Omental fat pad (tissue), 4 donors: Measurements from ENCODE around the gene CMIP. TPM values are rescaled to one million over a fixed set of nuclear protein-coding genes. Genes with fewer than 3 reads are reported as not detected.

ENCODE experiments used
- ATAC-seq: fragments of 150-250 bp; one replicate; pipeline ENCODE4 v1.9.1; 2016; ENCODE audit warnings: mild to moderate bottlenecking, moderate library complexity; ENCODE audit not compliant: low FRiP score
- DNase-seq: peaks from one replicate; pipeline ENCODE4 v3.0.0-alpha.2; 2019; ENCODE audit warnings: low spot score
- total RNA-seq, 4 donors: library from RNA; depleted of rRNA; stranded (reverse); fragments of >200 nt; gene quantifications; one replicate each; pipeline ENCODE4 v1.1.0, GENCODE V29; 2016
- TF ChIP-seq, protein P1 (sequence below), 3 donors: fragments of 450-650 bp; IDR thresholded peaks; one replicate each; pipeline ENCODE4 v1.5.1; 2016 to 2017; ENCODE audit warnings: antibody characterized with exemption in 3 of 3, mild to moderate bottlenecking in 3 of 3, moderate library complexity in 2 of 3

Gene CMIP
- total RNA-seq, 4 donors from 2014 or later, result 15.8 to 52.8 (median 32.0) TPM

DNA sequence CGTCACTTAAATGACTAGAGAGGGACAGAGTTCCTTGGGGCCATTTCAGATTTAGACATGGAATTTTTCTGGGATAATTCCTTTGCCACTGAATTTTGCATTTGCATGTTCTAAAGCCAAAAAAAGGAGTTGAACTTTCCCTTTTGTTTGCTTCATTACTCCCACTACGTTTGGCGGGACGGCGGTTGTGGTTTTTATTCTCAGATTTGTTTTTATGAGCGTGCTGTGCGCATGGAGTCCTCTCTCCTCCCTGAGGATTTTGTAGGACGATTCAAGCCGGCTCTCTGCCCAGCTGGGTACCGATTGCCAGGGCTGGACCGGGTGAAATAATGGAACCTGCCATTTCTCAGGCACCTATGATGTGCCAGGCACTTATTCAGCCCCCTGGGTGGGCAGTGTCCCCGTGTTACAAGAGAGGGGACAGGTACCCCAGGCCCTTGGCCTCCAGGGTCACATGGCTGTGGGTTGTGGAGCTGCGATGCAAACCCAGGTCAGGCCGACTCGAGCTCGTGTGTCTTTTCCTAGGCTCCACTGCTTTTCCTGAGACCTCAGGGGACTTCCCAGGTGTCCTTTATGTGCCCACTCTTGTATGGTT lies 18.8 kb downstream of the CMIP start:
- DNase-seq, result no peak
- TF ChIP-seq, protein P1, sequence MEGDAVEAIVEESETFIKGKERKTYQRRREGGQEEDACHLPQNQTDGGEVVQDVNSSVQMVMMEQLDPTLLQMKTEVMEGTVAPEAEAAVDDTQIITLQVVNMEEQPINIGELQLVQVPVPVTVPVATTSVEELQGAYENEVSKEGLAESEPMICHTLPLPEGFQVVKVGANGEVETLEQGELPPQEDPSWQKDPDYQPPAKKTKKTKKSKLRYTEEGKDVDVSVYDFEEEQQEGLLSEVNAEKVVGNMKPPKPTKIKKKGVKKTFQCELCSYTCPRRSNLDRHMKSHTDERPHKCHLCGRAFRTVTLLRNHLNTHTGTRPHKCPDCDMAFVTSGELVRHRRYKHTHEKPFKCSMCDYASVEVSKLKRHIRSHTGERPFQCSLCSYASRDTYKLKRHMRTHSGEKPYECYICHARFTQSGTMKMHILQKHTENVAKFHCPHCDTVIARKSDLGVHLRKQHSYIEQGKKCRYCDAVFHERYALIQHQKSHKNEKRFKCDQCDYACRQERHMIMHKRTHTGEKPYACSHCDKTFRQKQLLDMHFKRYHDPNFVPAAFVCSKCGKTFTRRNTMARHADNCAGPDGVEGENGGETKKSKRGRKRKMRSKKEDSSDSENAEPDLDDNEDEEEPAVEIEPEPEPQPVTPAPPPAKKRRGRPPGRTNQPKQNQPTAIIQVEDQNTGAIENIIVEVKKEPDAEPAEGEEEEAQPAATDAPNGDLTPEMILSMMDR (IDR thresholded peaks at IDR 0.05), result no peak
- ATAC-seq, result no peak

DNA sequence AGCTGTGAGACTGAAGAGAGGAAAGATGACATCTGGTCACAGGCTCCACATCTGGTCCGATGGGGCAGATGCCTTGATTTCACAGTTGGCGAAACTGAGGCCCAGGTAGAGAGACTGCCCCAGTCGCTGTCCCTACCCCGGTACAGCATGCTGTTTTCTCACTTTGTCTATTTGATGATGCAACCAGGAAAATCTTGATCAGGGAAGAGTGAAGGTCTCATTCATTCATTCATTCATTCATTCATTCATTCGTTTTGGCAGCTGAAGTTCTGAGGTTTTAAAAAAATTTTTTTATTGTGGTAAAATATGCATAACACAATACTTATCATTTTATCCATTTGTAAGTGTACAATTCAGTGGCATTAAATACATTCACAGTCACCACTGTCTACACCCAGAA lies 19.7 kb downstream of the CMIP start:
- ATAC-seq, result no peak
- TF ChIP-seq, protein P1 (IDR thresholded peaks at IDR 0.05), result no peak
- DNase-seq, result no peak

DNA sequence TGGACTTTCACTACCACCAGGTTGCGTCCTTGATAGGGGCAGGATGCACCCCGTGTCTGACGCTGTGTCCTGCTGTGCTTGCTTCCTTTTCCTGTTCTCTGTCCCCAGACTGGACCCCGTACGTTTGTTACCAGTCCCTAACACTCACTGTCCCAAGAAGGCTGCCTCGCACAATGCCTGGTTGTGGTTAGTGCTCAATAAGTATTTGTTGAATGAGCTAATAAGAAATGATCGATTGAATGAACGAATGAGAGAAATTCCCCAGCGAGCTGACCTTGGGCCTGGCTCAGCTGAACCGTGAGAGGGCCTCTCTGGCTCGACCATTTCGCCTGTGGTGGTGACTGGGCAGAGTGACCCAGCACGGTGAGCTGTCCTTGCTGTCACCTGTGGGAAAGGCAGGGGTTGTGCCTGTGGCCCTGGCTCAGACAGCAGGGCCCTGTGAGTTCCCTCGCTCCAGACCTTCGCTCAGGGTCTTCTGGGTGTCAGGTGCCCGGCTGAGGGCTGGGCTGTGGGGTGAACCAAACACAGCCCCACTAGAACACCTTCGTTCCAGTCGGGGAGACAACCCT lies 20.9 kb downstream of the CMIP start:
- TF ChIP-seq, protein P1 (IDR thresholded peaks at IDR 0.05), result no peak
- ATAC-seq (no peak), DNase-seq (no peak)

DNA sequence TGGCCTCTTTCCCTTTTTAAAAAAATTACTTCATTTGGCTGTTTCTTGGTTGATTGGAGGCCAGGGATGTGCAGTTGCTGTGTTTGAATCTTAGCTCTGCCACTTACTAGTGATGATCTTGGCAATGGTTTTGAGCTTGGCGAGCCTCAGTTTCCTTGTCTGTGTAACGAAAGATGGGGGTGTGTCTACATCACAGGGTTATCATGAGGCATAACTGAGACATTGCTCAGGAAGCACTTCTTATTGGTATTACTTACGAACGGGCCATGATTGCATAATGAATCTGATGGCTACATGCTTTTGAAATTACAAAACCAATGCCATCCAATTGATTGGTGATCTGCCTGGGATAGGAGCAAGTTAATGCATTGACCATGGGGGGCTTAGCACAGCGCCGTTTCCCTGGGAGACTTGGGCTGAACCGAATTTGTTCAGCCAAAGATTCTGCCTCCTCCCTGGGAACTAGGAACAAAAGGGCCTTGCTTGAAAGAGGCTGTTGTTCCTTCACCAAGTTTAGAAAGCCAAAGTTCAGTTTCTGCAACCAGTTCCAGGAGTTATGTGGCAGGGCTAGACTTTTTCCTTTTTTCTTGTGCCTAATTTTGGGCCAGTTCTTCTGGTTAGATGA lies 21.9 kb downstream of the CMIP start:
- TF ChIP-seq, protein P1 (IDR thresholded peaks at IDR 0.05), result no peak
- no peak for DNase-seq
- ATAC-seq, result no peak

DNA sequence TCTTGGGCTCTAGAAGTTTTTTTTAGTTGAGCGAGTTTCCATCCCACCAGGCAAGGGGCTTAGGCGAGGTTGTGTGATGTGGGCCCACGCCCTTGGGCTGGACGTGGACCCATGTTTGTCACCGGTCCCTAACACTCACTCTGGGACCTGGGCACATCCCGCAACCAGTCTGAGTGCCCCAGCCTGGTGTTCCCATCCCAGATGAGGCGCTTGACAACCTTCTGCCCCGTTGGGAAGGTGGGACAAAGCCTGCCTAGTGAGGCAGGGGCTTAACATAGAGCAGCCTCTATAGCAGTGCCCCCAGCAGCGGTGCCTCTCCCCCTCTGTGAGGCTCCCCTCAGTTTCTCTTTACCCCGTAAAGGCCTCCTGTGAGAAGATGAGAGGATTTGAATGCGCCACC lies 22.5 kb downstream of the CMIP start:
- ATAC-seq, result no peak

DNA sequence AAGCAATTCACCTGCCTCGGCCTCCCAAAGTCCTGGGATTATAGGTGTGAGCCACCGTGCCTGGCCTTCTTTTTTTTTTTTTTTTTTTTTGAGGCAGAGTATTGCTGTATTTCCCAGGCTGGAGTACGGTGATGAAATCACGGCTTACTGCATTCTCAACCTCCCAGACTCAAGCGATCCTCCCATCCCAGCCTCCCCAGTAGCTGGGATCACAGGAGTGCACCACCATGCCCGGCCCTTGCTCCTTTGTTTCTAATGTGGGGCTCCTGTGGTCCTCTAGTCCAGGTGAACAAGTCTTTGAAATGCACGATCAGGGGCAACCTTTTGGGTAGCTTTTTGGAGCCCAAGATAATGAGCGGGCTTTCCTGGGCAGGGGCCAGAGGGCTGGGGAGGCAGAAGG lies 23.2 kb downstream of the CMIP start:
- TF ChIP-seq, protein P1 (IDR thresholded peaks at IDR 0.05), result no peak
- ATAC-seq, result no peak
- DNase-seq, result no peak

More for the DNA sequence above, 22.5 kb downstream of the CMIP start:
- TF ChIP-seq, protein P1 (IDR thresholded peaks at IDR 0.05), result no peak
- DNase-seq, result no peak
